ENCODE results near the gene CANX. TPM values are rescaled to one million over a fixed set of nuclear protein-coding genes. Genes with fewer than 3 reads are reported as not detected.

The CANX gene
- total and polyA plus RNA-seq, 9 of the 15 experiments (the other 6 are each of a cell fraction or from before 2014, with no cell fraction given): 155 to 893 (median 589) TPM

DNA sequence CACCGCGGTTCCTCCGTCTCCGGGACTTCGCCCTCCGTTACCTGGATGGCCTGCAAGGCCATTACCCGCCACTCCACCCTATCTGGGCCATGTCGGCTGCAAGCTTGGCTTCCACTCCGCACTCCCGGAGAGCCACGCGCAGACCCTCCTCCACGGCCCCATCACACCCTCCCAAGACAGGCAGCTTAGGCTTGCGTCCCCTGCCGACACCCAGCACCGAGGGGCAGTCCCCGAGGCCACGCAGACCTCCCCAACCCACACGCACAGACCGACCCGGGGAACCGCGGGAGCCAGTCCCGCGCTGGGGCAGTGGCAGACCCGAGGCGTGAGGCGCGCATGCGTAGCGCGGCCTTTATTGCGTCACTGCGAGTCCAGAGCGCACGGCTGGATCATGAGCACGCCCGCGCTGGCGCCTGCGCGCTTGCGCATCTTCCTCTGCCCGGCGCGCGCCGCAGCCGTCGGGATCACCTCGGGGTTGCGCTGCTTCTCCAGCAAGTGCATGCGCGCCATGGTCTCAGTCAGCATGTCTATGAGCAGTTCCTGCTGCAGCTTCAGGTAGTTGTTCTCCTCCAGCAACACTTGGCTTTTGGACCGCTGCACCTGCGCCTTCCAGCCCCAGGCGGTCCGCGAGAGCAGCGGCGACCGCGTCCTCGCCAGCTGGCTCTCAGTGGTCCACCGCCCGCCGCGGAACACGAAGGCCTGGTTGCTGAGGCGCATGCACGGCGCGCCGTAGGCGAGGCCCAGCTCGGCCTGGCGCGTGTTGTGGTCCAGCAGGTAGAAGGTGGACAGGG, 20.3 kb upstream of the CANX start (continued):
- TF ChIP-seq, protein P1, sequence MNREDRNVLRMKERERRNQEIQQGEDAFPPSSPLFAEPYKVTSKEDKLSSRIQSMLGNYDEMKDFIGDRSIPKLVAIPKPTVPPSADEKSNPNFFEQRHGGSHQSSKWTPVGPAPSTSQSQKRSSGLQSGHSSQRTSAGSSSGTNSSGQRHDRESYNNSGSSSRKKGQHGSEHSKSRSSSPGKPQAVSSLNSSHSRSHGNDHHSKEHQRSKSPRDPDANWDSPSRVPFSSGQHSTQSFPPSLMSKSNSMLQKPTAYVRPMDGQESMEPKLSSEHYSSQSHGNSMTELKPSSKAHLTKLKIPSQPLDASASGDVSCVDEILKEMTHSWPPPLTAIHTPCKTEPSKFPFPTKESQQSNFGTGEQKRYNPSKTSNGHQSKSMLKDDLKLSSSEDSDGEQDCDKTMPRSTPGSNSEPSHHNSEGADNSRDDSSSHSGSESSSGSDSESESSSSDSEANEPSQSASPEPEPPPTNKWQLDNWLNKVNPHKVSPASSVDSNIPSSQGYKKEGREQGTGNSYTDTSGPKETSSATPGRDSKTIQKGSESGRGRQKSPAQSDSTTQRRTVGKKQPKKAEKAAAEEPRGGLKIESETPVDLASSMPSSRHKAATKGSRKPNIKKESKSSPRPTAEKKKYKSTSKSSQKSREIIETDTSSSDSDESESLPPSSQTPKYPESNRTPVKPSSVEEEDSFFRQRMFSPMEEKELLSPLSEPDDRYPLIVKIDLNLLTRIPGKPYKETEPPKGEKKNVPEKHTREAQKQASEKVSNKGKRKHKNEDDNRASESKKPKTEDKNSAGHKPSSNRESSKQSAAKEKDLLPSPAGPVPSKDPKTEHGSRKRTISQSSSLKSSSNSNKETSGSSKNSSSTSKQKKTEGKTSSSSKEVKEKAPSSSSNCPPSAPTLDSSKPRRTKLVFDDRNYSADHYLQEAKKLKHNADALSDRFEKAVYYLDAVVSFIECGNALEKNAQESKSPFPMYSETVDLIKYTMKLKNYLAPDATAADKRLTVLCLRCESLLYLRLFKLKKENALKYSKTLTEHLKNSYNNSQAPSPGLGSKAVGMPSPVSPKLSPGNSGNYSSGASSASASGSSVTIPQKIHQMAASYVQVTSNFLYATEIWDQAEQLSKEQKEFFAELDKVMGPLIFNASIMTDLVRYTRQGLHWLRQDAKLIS (CRISPR knock-in tag; IDR thresholded peaks at IDR 0.05): 0 out of 2 replicates have a peak, but pooled peaks have one; percentile 71
- TF ChIP-seq NR2C2 (CRISPR knock-in tag; IDR thresholded peaks at IDR 0.05): no peak
- peak; percentile 57 for TF ChIP-seq NR2C2 (tag; IDR thresholded peaks at IDR 0.05)
- peak; percentile 61 for TF ChIP-seq NEUROD1 (IDR thresholded peaks at IDR 0.05; ENCODE audit: borderline replicate concordance, low read depth, low read length, partially characterized antibody)
- TF ChIP-seq, protein P2, sequence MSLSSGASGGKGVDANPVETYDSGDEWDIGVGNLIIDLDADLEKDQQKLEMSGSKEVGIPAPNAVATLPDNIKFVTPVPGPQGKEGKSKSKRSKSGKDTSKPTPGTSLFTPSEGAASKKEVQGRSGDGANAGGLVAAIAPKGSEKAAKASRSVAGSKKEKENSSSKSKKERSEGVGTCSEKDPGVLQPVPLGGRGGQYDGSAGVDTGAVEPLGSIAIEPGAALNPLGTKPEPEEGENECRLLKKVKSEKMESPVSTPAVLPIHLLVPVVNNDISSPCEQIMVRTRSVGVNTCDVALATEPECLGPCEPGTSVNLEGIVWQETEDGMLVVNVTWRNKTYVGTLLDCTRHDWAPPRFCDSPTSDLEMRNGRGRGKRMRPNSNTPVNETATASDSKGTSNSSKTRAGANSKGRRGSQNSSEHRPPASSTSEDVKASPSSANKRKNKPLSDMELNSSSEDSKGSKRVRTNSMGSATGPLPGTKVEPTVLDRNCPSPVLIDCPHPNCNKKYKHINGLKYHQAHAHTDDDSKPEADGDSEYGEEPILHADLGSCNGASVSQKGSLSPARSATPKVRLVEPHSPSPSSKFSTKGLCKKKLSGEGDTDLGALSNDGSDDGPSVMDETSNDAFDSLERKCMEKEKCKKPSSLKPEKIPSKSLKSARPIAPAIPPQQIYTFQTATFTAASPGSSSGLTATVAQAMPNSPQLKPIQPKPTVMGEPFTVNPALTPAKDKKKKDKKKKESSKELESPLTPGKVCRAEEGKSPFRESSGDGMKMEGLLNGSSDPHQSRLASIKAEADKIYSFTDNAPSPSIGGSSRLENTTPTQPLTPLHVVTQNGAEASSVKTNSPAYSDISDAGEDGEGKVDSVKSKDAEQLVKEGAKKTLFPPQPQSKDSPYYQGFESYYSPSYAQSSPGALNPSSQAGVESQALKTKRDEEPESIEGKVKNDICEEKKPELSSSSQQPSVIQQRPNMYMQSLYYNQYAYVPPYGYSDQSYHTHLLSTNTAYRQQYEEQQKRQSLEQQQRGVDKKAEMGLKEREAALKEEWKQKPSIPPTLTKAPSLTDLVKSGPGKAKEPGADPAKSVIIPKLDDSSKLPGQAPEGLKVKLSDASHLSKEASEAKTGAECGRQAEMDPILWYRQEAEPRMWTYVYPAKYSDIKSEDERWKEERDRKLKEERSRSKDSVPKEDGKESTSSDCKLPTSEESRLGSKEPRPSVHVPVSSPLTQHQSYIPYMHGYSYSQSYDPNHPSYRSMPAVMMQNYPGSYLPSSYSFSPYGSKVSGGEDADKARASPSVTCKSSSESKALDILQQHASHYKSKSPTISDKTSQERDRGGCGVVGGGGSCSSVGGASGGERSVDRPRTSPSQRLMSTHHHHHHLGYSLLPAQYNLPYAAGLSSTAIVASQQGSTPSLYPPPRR (CRISPR knock-in tag; IDR thresholded peaks at IDR 0.05; ENCODE audit: borderline replicate concordance): 0 out of 2 replicates have a peak, but pooled peaks have one; percentile 50
- peak; percentile 95; the same call in 1 of the 2 replicates for TF ChIP-seq OTX1 (CRISPR knock-in tag; IDR thresholded peaks at IDR 0.05)
- TF ChIP-seq ZNF140 (CRISPR knock-in tag; IDR thresholded peaks at IDR 0.05): no peak
- no peak for TF ChIP-seq XRCC4 (IDR thresholded peaks at IDR 0.05; ENCODE audit: extremely low read depth, insufficient read depth, insufficient read length)
- TF ChIP-seq NR3C1 (CRISPR knock-in tag; IDR thresholded peaks at IDR 0.05): peak; percentile 90
- peak; percentile 17 for TF ChIP-seq PCBP1 (IDR thresholded peaks at IDR 0.05; ENCODE audit: low read depth, low read length, poor library complexity, severe bottlenecking)
- TF ChIP-seq, protein P3, sequence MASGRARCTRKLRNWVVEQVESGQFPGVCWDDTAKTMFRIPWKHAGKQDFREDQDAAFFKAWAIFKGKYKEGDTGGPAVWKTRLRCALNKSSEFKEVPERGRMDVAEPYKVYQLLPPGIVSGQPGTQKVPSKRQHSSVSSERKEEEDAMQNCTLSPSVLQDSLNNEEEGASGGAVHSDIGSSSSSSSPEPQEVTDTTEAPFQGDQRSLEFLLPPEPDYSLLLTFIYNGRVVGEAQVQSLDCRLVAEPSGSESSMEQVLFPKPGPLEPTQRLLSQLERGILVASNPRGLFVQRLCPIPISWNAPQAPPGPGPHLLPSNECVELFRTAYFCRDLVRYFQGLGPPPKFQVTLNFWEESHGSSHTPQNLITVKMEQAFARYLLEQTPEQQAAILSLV (tag; IDR thresholded peaks at IDR 0.05): peak; percentile 59
- no peak for TF ChIP-seq NUFIP1 (IDR thresholded peaks at IDR 0.05; ENCODE audit: partially characterized antibody)
- TF ChIP-seq ZNF282 (CRISPR knock-in tag; IDR thresholded peaks at IDR 0.05): 0 out of 2 replicates have a peak, but pooled peaks have one; percentile 65
- peak; percentile 14; the same call in 1 of the 2 replicates for TF ChIP-seq MTA2 (IDR thresholded peaks at IDR 0.05; ENCODE audit: low read depth)
- TF ChIP-seq ATF7 (IDR thresholded peaks at IDR 0.05): peak; percentile 97
- TF ChIP-seq CAMTA2 (CRISPR knock-in tag; conservative IDR thresholded peaks at IDR 0.05): 0 out of 2 replicates have a peak, but pooled peaks have one; percentile 54
- peak in 1 of 2 experiments; percentile 90; a peak in 2 of 4 replicates for TF ChIP-seq HDAC1 (IDR thresholded peaks at IDR 0.05)
- TF ChIP-seq ERF (CRISPR knock-in tag; IDR thresholded peaks at IDR 0.05): peak; percentile 61
